ENCODE data around the gene HIPK3.
"Not testable (repeated sequence)": the region's sequence is repeated elsewhere in the genome, so short reads cannot be mapped to it uniquely, and the experiment has no call there.

HIPK3 gene

DNA sequence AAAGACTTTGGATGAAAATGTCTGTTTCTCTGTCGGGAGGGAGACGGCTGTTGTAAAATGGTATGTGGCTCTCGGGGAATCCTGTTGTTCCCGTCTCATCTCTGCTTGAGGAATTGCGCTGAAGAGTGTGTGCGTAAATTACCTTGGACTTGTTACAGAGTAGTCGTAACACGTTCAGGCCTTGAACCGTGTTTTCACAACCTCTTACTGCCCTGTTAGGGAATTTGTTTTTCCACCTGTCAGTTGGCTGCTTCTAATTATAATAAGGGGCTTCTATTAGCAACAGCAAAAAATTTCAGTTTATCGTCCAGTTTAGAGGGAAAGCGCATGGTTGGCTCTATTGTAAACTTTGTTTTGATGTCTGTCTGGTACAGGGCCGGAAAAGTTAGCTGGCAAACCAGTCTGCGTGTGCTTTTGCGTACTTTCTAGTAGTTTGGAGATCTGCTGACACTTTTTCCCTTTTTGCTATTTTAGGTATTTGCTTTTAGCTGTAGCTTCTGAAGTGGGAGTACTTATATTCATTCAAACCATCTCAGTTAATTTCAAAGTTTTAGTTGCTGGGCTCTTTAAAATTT lies 1.5 kb downstream of the HIPK3 start:
- peak; percentile 80 for DNase-seq (ENCODE audit: low spot score)

DNA sequence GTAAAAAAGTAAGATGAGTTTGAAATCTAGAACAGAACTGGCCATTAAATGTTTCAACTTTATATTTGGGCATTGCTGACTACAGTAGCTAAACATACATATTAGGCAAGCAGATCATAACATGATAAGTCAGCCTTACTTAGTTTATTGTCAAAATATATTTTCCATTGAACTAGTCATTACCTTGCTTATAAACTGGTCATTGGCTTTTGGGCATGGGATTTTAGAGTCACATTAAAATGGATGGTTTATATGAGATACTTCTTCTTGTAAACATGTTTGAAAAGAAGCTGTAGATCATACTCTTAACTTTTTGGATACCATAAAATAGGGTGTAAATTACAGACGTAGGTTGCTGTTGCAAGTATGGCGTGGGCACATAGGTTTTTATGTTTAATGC lies 2.7 kb downstream of the HIPK3 start:
- no peak for DNase-seq (ENCODE audit: low spot score)

GRCh38 chr11:33261350-33261749 lies 4.2 kb downstream of the HIPK3 start:
- not testable (repeated sequence) for DNase-seq (ENCODE audit: low spot score)

GRCh38 chr11:33262011-33262645 lies 4.9 kb downstream of the HIPK3 start:
- DNase-seq (ENCODE audit: low spot score), result peak; percentile 46

GRCh38 chr11:33263549-33263948 lies 6.4 kb downstream of the HIPK3 start:
- DNase-seq (ENCODE audit: low spot score), result no peak

DNA sequence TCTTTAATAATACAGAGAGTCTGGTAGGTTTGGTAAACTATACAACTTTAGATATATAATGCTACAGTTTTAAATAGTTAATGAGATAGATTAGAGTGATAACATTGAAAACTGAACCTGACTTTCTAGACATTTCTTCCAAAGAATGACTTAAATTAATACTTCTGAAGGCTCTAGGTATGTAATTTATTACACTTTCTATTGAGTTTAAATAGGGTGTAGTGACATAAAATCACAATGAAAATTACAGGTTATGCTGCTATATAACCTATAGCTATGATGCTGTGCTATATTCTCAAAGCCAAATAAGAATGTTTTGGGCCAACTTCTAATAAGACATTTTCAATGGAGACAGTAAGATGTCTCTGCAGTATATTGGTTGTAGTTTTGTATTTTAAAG lies 7.7 kb downstream of the HIPK3 start:
- DNase-seq (ENCODE audit: low spot score), result no peak

GRCh38 chr11:33266393-33267215 lies 9.4 kb downstream of the HIPK3 start:
- no peak for DNase-seq (ENCODE audit: low spot score)

DNA sequence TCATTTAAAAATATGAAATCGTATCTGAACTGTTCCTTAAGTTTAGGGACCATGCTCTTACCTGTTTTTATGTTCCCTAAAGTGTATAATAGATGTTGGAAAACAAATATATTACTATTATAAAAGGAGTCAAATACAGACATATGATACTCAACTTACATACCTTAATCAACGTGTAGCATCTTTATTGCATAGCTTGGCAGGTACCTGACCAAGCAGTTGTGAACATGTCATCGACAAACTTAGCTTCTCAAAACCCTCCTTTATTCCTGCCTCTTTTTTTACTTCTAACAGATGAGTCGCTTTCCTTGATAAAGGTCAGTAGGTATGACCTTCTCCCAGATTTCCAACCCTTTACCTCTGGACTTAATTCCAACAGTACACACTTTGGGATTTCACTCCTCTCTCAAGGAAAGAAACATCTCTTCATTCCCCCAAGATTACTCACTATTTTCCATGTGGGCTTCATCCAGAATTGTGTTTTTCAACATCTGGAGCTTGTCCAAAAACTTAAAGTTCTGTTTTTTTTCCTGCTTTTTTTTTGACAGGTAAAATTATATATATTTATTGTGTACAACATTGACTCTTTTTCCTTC lies 11.9 kb downstream of the HIPK3 start:
- DNase-seq (ENCODE audit: low spot score), result no peak

GRCh38 chr11:33269822-33270221 lies 12.6 kb downstream of the HIPK3 start:
- no peak for DNase-seq (ENCODE audit: low spot score)

GRCh38 chr11:33271059-33271458 lies 13.9 kb downstream of the HIPK3 start:
- DNase-seq (ENCODE audit: low spot score), result no peak

DNA sequence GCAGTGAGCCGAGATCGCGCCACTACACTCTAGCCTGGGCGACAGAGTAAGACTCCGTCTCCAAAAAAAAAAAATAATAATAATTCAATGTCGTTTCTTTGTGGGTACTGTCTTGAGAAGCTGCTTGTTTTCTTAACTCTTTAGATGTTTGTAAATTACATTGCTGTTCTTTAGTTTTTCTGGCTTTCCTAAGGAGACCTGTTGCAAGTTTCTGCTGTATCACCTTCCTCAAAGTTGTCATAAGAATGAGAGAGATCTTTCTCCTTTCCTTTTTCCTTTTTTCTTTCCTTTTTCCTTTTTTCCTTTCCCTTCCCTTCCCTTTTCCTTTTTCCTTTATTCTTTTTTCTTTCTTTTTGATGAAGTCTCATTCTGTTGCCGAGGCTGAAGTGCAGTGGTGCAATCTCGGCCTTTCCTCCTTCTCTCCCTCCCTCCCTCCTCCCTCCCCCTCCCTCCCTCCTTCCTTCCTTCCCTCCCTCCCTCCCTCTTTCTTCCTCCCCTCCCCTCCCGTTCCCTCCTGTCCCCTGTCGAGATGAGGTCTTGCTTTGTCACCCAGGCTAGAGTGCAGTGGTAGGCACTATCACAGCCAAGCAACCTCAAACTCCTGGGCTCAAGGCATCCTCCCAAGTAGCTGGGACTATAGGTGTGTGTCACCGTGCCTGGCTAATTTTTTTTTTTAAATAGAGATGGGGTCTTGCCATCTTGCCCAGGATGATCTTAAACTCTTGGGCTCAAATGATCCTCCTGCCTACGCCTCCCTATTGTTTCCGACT lies 15.3 kb downstream of the HIPK3 start:
- DNase-seq (ENCODE audit: low spot score), result no peak

- no peak for DNase-seq (ENCODE audit: low spot score)
These were observed 16.5 kb downstream of the HIPK3 start for GRCh38 chr11:33273656-33274055.

DNA sequence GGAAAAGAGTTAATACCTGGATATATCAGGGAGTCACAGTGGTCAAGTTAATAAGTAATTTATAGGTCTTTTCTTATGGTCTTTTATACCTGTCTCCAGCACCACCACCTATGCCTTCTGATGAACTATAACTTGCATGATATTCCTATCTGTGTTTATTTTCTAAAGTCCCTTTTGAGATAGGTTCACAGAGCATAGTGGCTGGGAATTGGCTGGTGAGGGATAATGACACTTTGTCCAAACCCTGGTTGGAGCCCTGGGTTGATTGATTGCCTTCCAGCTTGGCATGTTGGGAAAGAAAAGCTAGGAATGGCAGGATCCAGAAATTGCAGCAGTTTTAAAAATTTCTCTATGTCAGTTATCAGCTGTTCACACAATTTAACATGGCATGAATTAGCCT lies 23.2 kb downstream of the HIPK3 start:
- DNase-seq (ENCODE audit: low spot score), result no peak

GRCh38 chr11:33281758-33282157 lies 24.6 kb downstream of the HIPK3 start:
- DNase-seq (ENCODE audit: low spot score), result no peak

- no peak for DNase-seq (ENCODE audit: low spot score)
These were observed 27.6 kb downstream of the HIPK3 start for GRCh38 chr11:33284818-33285217.

- DNase-seq (ENCODE audit: low spot score), result no peak
These were observed 33.1 kb downstream of the HIPK3 start for GRCh38 chr11:33290319-33290718.

DNA sequence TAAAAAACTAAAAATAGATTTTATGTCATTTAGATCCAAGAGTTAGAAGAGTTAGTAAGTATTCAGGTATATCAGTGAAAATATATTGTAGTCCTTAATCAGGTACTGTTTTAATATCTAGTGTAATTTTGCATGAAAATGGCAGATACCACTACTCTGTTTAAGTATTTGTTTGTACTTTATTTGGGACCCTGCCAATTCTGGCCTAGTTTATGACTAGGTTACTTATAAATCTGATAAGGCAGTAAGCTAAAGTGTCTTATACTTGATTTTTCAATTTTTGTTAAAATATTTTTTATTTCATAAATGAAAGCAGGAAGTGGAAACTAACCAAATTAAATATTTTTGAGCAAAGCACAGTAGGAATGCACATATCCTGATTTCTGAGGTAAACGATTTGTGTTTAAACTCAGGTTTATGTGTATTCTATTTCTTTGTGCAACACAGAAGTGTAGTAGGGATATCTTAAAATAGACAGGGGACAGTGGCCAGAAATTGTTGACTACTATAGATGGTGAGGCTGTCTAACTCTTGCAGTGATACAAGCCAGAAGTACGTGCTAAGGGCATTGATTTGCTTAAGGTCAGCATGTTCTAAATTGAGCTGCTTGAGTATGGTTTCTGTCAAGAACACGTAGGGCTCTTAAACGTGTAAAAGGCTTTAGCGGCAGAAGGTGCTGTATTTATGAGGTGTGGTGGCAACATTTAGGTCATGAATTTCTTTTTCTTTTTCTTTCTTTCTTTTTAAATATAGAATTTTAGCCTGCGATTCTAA lies 34.0 kb downstream of the HIPK3 start:
- DNase-seq (ENCODE audit: low spot score), result no peak

GRCh38 chr11:33292311-33292710 lies 35.1 kb downstream of the HIPK3 start:
- no peak for DNase-seq (ENCODE audit: low spot score)

DNA sequence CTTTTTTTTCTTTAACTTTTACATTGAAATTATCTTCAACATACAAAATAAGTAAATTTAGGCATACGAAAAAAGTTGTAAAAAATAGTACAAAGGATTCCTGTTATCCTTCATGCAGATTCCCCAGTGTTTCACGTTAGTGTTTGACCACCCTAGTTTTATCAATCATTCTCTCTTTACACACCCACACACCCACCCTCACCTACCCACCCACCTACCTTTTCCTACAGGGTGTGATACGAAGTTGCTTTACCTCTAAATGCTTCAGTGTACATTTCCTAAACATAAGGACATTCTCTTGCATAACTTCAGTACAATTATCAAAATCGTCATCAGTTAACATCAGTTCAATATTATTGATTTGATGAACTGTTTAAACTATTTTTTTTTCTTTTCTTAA lies 37.0 kb downstream of the HIPK3 start:
- no peak for DNase-seq (ENCODE audit: low spot score)

GRCh38 chr11:33294797-33295196 lies 37.6 kb downstream of the HIPK3 start:
- DNase-seq (ENCODE audit: low spot score), result no peak

DNA sequence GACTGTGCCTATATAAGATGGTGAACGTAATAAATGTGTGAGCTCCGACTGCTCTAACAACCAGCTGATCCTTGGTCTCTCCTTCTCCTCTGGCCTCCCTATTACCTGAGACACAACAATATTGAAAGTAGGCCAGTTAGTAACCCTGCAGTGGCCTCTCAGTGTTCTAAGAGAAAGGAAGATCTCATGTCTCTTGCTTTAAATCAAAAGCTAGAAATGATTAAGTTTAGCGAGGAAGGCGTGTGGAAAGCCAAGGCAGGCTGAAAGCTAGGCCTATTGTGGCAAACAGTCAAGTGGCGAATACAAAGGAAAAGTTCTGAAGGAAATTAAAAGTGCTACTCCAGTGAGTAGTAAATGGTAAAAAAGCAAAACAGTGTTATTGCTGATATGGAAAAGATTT lies 39.5 kb downstream of the HIPK3 start:
- DNase-seq (ENCODE audit: low spot score), result no peak

Measured in pons (tissue), 1 donor.